GM18499 (cell line): Measurements from ENCODE around the gene OR10G7.
"Not testable (repeated sequence)": the region's sequence is repeated elsewhere in the genome, so short reads cannot be mapped to it uniquely, and the experiment has no call there.

Source experiments
- ATAC-seq: cut with Tn5 transposase; IDR thresholded peaks from one replicate; pipeline ENCODE4 v1.9.1; 2021; ENCODE audit warnings: moderate number of reproducible peaks; ENCODE audit not compliant: insufficient read depth, unreplicated experiment

The OR10G7 gene

GRCh38 chr11:124050748-124051147 is 9.6 kb upstream of the OR10G7 start:
- ATAC-seq, result no peak

GRCh38 chr11:124043420-124043819 is 2.3 kb upstream of the OR10G7 start:
- no peak for ATAC-seq

DNA sequence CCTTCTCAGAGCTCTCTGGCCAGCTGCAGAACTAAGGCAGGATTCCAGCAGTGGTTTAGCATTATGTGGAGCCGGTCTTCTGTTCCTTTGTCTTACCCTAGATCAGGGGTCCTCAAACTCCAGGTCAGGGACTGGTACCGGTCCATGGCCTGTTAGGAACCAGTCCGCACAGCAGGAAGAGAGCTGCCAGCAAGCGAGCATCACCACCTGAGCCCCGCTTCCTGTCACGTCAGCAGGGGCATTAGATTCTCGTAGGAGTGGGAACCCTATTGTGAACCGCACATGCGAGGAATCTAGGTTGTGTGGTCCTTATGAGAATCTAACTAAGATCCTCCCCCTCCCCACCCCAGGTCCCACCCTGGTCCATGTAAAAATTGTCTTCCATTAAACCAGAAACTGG is 1.6 kb downstream of the OR10G7 start:
- no peak for ATAC-seq

DNA sequence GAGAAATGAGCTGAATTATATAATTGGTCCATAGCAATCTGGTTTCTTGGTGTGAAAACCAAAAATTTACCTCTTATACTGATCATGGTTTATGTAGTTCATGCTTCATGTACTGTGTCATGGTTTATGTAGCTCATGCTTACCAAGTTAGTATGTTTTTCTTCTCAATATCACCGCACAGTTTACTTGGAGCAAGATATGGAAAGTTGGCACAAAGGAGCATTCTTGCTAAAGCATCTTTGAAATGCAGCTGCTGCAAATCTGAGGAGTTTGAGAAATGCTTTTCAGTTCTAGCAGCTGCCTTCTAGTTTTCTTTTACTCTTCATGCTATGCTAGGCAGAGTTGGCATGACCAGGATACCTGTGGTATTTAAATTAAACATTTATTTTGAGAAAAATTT is 4.5 kb downstream of the OR10G7 start:
- ATAC-seq, result no peak

DNA sequence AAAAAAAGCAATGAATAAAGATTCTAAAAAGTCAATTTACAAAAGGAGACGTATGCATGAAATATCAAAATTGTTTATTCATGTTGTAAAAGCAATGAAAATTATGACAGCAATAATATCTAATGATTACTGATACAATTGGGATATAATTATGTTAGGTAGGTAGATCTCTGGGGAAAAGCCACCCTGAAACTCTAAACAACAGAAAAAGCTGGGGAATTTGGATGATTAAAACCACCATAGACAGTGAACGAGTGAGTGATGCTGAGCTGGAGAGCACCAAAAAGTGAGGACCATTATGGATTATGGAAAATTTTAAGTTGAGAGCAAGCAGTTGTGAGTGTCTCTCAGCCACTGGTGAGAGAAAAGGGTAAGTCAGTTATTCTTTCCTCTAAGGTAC is 14.6 kb downstream of the OR10G7 start, which contains the start of gene OR10G8:
Gene OR10G8, plus strand, starts transcription at position 301 of the 400 bp plus-strand sequence. CDS start 2,825 bp downstream, outside the sequence.
- no peak for ATAC-seq

- not testable (repeated sequence) for ATAC-seq
These were observed 25.3 kb downstream of the OR10G7 start for GRCh38 chr11:124015837-124016236.

DNA sequence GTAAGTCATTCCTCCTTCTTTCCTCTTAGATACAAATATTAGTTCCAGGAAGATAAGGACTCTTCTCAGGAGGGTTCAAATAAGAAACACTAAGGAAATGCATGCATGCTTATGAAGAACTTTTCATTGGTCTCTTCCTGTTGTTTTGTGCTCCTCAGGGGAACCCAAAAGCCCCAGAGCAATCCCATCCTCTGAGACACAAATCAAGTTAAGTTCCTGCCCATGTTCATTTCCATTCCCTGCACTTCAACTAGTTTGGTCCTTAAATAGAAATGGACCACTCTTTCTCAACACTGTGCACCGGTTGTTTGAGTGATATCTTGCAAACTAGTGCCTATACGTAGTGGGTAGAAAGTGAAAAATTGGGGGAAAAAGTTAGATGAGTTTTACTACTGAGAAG is 28.4 kb downstream of the OR10G7 start, which contains the start of gene OR10G4:
Gene OR10G4, plus strand, starts transcription at position 301 of the 400 bp plus-strand sequence. CDS start 2,578 bp downstream, outside the sequence.
- ATAC-seq, result no peak

DNA sequence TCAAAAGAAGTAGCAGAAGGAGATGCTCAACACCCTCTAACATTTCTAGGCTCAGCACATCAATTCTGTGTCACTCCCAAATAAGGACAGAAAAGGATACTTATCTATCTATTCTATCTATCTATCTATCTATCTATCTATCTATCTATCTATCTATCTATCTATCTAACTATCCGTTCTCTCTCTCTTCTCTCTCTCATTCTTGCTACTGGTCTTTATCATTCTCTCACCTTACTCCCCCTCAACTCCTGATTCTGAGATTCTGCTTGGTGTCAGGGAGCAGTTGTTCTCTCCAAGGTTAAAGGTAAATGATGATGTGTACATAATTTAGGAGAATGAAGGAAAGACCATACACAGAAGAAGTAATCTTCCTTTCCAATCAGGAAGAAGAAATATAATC is 46.0 kb downstream of the OR10G7 start, which contains the start of gene OR10G6:
Gene OR10G6, minus strand, starts transcription at position 43 of the 400 bp plus-strand sequence. Its CDS starts 0 bp downstream, at position 43.
- no peak for ATAC-seq
